ENCODE data around the gene PTPN5.

PTPN5 gene

GRCh38 chr11:18770479-18771125 lies 21.0 kb downstream of the PTPN5 start:
- TF ChIP-seq SUZ12 (IDR thresholded peaks at IDR 0.05) (no peak), ARNT (IDR thresholded peaks at IDR 0.05) (no peak), FOXA1 (IDR thresholded peaks at IDR 0.05) (no peak), LEF1 (IDR thresholded peaks at IDR 0.05; ENCODE audit: borderline replicate concordance) (no peak), FOXK2 (IDR thresholded peaks at IDR 0.05) (no peak), HDGF (IDR thresholded peaks at IDR 0.05; ENCODE audit: borderline replicate concordance) (no peak), BHLHE40 (IDR thresholded peaks at IDR 0.05; ENCODE audit: borderline replicate concordance) (no peak), TARDBP (IDR thresholded peaks at IDR 0.05) (no peak), SP1 (IDR thresholded peaks at IDR 0.05) (no peak)
- ChIA-PET POLR2A (no interaction called here), CTCF (interaction anchor here (0.7 kb wide), 1 partner anchor 337 kb away, joined by 7 read pairs; no protein-coding TSS in a partner anchor)
- DNase-seq (ENCODE audit: extremely low spot score) = no peak

- TF ChIP-seq BHLHE40 (IDR thresholded peaks at IDR 0.05; ENCODE audit: borderline replicate concordance) (no peak), PKNOX1 (IDR thresholded peaks at IDR 0.05) (no peak)
- POLR2A ChIA-PET = no interaction called here
Measured at GRCh38 chr11:18769802-18770456, 21.7 kb downstream of the PTPN5 start.

GRCh38 chr11:18768978-18769377 lies 22.6 kb downstream of the PTPN5 start:
- TF ChIP-seq LEF1 (IDR thresholded peaks at IDR 0.05; ENCODE audit: borderline replicate concordance) (no peak), L3MBTL2 (conservative IDR thresholded peaks at IDR 0.05) (no peak), SUZ12 (IDR thresholded peaks at IDR 0.05) (no peak), ELF4 (IDR thresholded peaks at IDR 0.05) (no peak), ZNF384 (IDR thresholded peaks at IDR 0.05) (no peak), CTBP1 (IDR thresholded peaks at IDR 0.05; ENCODE audit: borderline replicate concordance) (no peak), TARDBP (IDR thresholded peaks at IDR 0.05) (no peak), HDGF (IDR thresholded peaks at IDR 0.05; ENCODE audit: borderline replicate concordance) (no peak), SP1 (IDR thresholded peaks at IDR 0.05) (no peak), FOXM1 (IDR thresholded peaks at IDR 0.05; ENCODE audit: borderline replicate concordance) (no peak), BHLHE40 (IDR thresholded peaks at IDR 0.05; ENCODE audit: borderline replicate concordance) (no peak), ARNT (IDR thresholded peaks at IDR 0.05) (no peak), PKNOX1 (IDR thresholded peaks at IDR 0.05) (no peak), FOXK2 (IDR thresholded peaks at IDR 0.05) (no peak), FOXA1 (IDR thresholded peaks at IDR 0.05) (no peak), NFRKB (IDR thresholded peaks at IDR 0.05) (no peak)
- no peak for DNase-seq (ENCODE audit: extremely low spot score)
- ChIA-PET POLR2A (no interaction called here), CTCF (no interaction called here)

More at GRCh38 chr11:18769802-18770456, 21.7 kb downstream of the PTPN5 start:
- no peak for DNase-seq (ENCODE audit: extremely low spot score)
- CTCF ChIA-PET = no interaction called here

- ChIA-PET POLR2A (no interaction called here), CTCF (no interaction called here)
- TF ChIP-seq ARNT (IDR thresholded peaks at IDR 0.05) (no peak), FOXK2 (IDR thresholded peaks at IDR 0.05) (no peak), BHLHE40 (IDR thresholded peaks at IDR 0.05; ENCODE audit: borderline replicate concordance) (no peak), CTBP1 (IDR thresholded peaks at IDR 0.05; ENCODE audit: borderline replicate concordance) (no peak), LEF1 (IDR thresholded peaks at IDR 0.05; ENCODE audit: borderline replicate concordance) (no peak), TARDBP (IDR thresholded peaks at IDR 0.05) (no peak), ZNF384 (IDR thresholded peaks at IDR 0.05) (no peak), ELF4 (IDR thresholded peaks at IDR 0.05) (no peak), FOXA1 (IDR thresholded peaks at IDR 0.05) (no peak), HDGF (IDR thresholded peaks at IDR 0.05; ENCODE audit: borderline replicate concordance) (no peak), L3MBTL2 (conservative IDR thresholded peaks at IDR 0.05) (no peak), FOXM1 (IDR thresholded peaks at IDR 0.05; ENCODE audit: borderline replicate concordance) (no peak), SP1 (IDR thresholded peaks at IDR 0.05) (no peak), NFRKB (IDR thresholded peaks at IDR 0.05) (no peak), SUZ12 (IDR thresholded peaks at IDR 0.05) (no peak), PKNOX1 (IDR thresholded peaks at IDR 0.05) (no peak)
- DNase-seq (ENCODE audit: extremely low spot score) = no peak
Measured at GRCh38 chr11:18768472-18768901, 23.1 kb downstream of the PTPN5 start.

- CTCF ChIA-PET = interaction anchor here (1.3 kb wide), 1 partner anchor 9 kb away, joined by 5 read pairs; no protein-coding TSS in a partner anchor
Measured at GRCh38 chr11:18766015-18766414, 25.6 kb downstream of the PTPN5 start.

More at GRCh38 chr11:18766015-18766414, 25.6 kb downstream of the PTPN5 start:
- POLR2A ChIA-PET = no interaction called here
- no peak for TF ChIP-seq L3MBTL2 (conservative IDR thresholded peaks at IDR 0.05)
- no peak for TF ChIP-seq NFRKB (IDR thresholded peaks at IDR 0.05)
- TF ChIP-seq PKNOX1 (IDR thresholded peaks at IDR 0.05) = no peak
- no peak for TF ChIP-seq FOXA1 (IDR thresholded peaks at IDR 0.05)
- DNase-seq (ENCODE audit: extremely low spot score) = no peak

All from HEK293T (cell line).